PC-3 (cell line): ENCODE measurements around the gene KCNQ1OT1. TPM values are rescaled to one million over a fixed set of nuclear protein-coding genes. Genes with fewer than 3 reads are reported as not detected.

Source experiments
- ATAC-seq: fragments of 200-7000 bp; cut with Tn5 transposase; 2 replicates; pipeline ENCODE4 v1.9.1; 2020; ENCODE audit warnings: mild to moderate bottlenecking, moderate library complexity
- BruUV-seq: library from RNA; stranded (reverse); fragments of 400-500 nt; replicated peaks from 2 replicates; lab custom pipeline; 2021; lab: Mats Ljungman, UMichigan
- CTCF ChIA-PET: fragments of 300-600 bp; sonication (Branson Sonifier 250); formaldehyde crosslinking; loops from one replicate; lab custom pipeline; 2022; ENCODE audit warnings: antibody characterized with exemption; lab: Charles Lee
- POLR2A ChIA-PET: fragments of 300-600 bp; sonication (Branson Sonifier 250); formaldehyde crosslinking; loops from one replicate; lab custom pipeline; 2022; ENCODE audit warnings: antibody characterized with exemption; ENCODE audit not compliant: unreplicated experiment; lab: Charles Lee
- DNase-seq: peaks from one replicate; pipeline ENCODE4 v3.0.0-alpha.2; 2015
- H2AFZ ChIP-seq: fragments of 300-600 bp; sonication (generic); 2 replicates; pipeline ENCODE4 v1.6.0; 2016; ENCODE audit warnings: antibody characterized with exemption, low read length
- H3F3A ChIP-seq: fragments of 300-600 bp; sonication (generic); one replicate; pipeline ENCODE4 v1.6.0; 2017; ENCODE audit warnings: antibody characterized with exemption, low read length, control low read depth, mild to moderate bottlenecking; ENCODE audit not compliant: unreplicated experiment
- H3K27ac ChIP-seq: fragments of 300-600 bp; sonication (generic); 2 replicates; pipeline ENCODE4 v1.5.1; 2016; ENCODE audit warnings: mild to moderate bottlenecking, low read length
- H3K27me3 ChIP-seq: fragments of 300-600 bp; sonication (generic); 2 replicates; pipeline ENCODE4 v1.6.1; 2016; ENCODE audit warnings: low read length, mixed read lengths
- H3K36me3 ChIP-seq: fragments of 300-600 bp; sonication (generic); 2 replicates; pipeline ENCODE4 v1.6.1; 2016; ENCODE audit warnings: low read depth, mixed run types, low read length, mixed read lengths
- H3K4me1 ChIP-seq: fragments of 300-600 bp; sonication (generic); 2 replicates; pipeline ENCODE4 v1.5.1; 2016; ENCODE audit warnings: low read length; ENCODE audit not compliant: insufficient read depth
- H3K4me2 ChIP-seq: fragments of 300-600 bp; sonication (generic); 2 replicates; pipeline ENCODE4 v1.6.0; 2016; ENCODE audit warnings: low read length
- H3K4me3 ChIP-seq: fragments of 300-600 bp; sonication (generic); 2 replicates; pipeline ENCODE4 v1.5.1; 2016; ENCODE audit warnings: mild to moderate bottlenecking, low read length, mixed read lengths
- H3K79me2 ChIP-seq: fragments of 300-600 bp; sonication (generic); 2 replicates; pipeline ENCODE4 v1.6.1; 2017; ENCODE audit warnings: low read length, mixed read lengths
- H3K9ac ChIP-seq: fragments of 300-600 bp; sonication (generic); 2 replicates; pipeline ENCODE4 v1.6.0; 2016; ENCODE audit warnings: mild to moderate bottlenecking, low read length
- H3K9me2 ChIP-seq: fragments of 300-600 bp; sonication (generic); replicated peaks from 2 replicates; pipeline ENCODE4 v1.6.1; 2016; ENCODE audit warnings: mixed run types, low read length, mixed read lengths
- H3K9me3 ChIP-seq: fragments of 300-600 bp; sonication (generic); 2 replicates; pipeline ENCODE4 v1.6.1; 2016; ENCODE audit warnings: low read length, mixed read lengths
- H4K20me1 ChIP-seq: fragments of 300-600 bp; sonication (generic); 2 replicates; pipeline ENCODE4 v1.6.1; 2016; ENCODE audit warnings: low read length, mixed read lengths
- CTCF ChIP-seq: fragments of 300-600 bp; sonication (generic); conservative IDR thresholded peaks from 2 replicates; pipeline ENCODE4 v1.5.1; 2017; ENCODE audit warnings: antibody characterized with exemption, low read depth, mild to moderate bottlenecking, low read length
- EZH2 ChIP-seq: fragments of 300-600 bp; sonication (generic); IDR thresholded peaks from one replicate; pipeline ENCODE4 v1.6.1; 2017; ENCODE audit warnings: antibody characterized with exemption, mild to moderate bottlenecking, low read length; ENCODE audit not compliant: unreplicated experiment
- EZH2phosphoT487 ChIP-seq: fragments of 300-600 bp; sonication (generic); IDR thresholded peaks from 2 replicates; pipeline ENCODE4 v1.6.1; 2018; ENCODE audit warnings: mild to moderate bottlenecking, antibody characterized with exemption, low read length, borderline replicate concordance
- intact Hi-C: fragments of 100-400 bp; cut with micrococcal nuclease; formaldehyde crosslinking; loops from 2 replicates; pipeline ENCODE4 v1.9.0; 2023
- total RNA-seq: library from RNA; depleted of rRNA; stranded (reverse); fragments of >200 nt; gene quantifications from 2 replicates; pipeline ENCODE4 v1.2.3, GENCODE V29; 2014

KCNQ1OT1 gene
- total RNA-seq, 1 experiment from 2014 or later, result 1.5 TPM

- CTCF ChIA-PET, result no interaction called here
- Histone ChIP-seq H3K9me3 (no peaks in the 10 kb centered on the region), H3K4me1 (no peaks in the 10 kb centered on the region), H3K9me2 (no peaks in the 10 kb centered on the region), H2AFZ (no peak overlapping the region), H4K20me1 (peaks cover 32% of the 10 kb centered on the region), H3F3A (no peaks in the 10 kb centered on the region), H3K9ac (no peak overlapping the region), H3K79me2 (peaks cover 95% of the 10 kb centered on the region), H3K36me3 (0 out of 2 replicates have a peak, but pooled peaks cover 3% of the 10 kb centered on the region), H3K4me2 (no peak overlapping the region), H3K4me3 (no peak overlapping the region), H3K27me3 (no peaks in the 10 kb centered on the region), H3K27ac (no peak overlapping the region)
- POLR2A ChIA-PET, result no interaction called here
- BruUV-seq, result no TSS peak
- TF ChIP-seq CTCF (no peak), EZH2phosphoT487 (no peak), EZH2 (no peak)
- DNase-seq, result no peak
- intact Hi-C loops, result no loop called here
- ATAC-seq, result no peak
Observed at GRCh38 chr11:2688381-2689231, 11.2 kb downstream of the KCNQ1OT1 start.

GRCh38 chr11:2687782-2688191 is 12.0 kb downstream of the KCNQ1OT1 start:
- peaks cover 95% of the 10 kb centered on the region for H3K79me2 ChIP-seq
- ChIA-PET POLR2A (no interaction called here), CTCF (no interaction called here)
- H3F3A ChIP-seq, result no peaks in the 10 kb centered on the region
- no peaks in the 10 kb centered on the region for H3K9me2 ChIP-seq
- BruUV-seq, result no TSS peak
- TF ChIP-seq CTCF (no peak), EZH2phosphoT487 (no peak), EZH2 (no peak)
- intact Hi-C loops, result no loop called here
- H3K4me2 ChIP-seq, result no peak overlapping the region
- peaks cover 28% of the 10 kb centered on the region for H4K20me1 ChIP-seq
- no peak for ATAC-seq
- no peak for DNase-seq
- H3K4me3 ChIP-seq, result no peak overlapping the region
- H3K9me3 ChIP-seq, result no peaks in the 10 kb centered on the region
- H3K36me3 ChIP-seq, result 0 out of 2 replicates have a peak, but pooled peaks cover 3% of the 10 kb centered on the region
- no peak overlapping the region for H3K9ac ChIP-seq
- no peaks in the 10 kb centered on the region for H3K4me1 ChIP-seq
- no peak overlapping the region for H2AFZ ChIP-seq
- H3K27ac ChIP-seq, result no peak overlapping the region
- no peaks in the 10 kb centered on the region for H3K27me3 ChIP-seq

GRCh38 chr11:2687223-2687530 is 12.6 kb downstream of the KCNQ1OT1 start:
- H3K9me3 ChIP-seq, result no peaks in the 10 kb centered on the region
- H2AFZ ChIP-seq, result no peak overlapping the region
- no peaks in the 10 kb centered on the region for H3K4me1 ChIP-seq
- H3K27ac ChIP-seq, result no peak overlapping the region
- DNase-seq (no peak), ATAC-seq (no peak)
- no TSS peak for BruUV-seq
- H3F3A ChIP-seq, result no peaks in the 10 kb centered on the region
- TF ChIP-seq CTCF (no peak), EZH2phosphoT487 (no peak), EZH2 (no peak)
- H3K4me2 ChIP-seq, result no peak overlapping the region
- no peak overlapping the region for H3K4me3 ChIP-seq
- ChIA-PET CTCF (no interaction called here), POLR2A (no interaction called here)
- 0 out of 2 replicates have a peak, but pooled peaks cover 3% of the 10 kb centered on the region for H3K36me3 ChIP-seq
- H3K79me2 ChIP-seq, result peaks cover 88% of the 10 kb centered on the region
- intact Hi-C loops, result no loop called here
- no peak overlapping the region for H3K9ac ChIP-seq
- no peaks in the 10 kb centered on the region for H3K9me2 ChIP-seq
- H4K20me1 ChIP-seq, result peaks cover 26% of the 10 kb centered on the region; the same call in 1 of the 2 replicates
- H3K27me3 ChIP-seq, result no peaks in the 10 kb centered on the region
